ENCODE measurements around the gene EBF4. TPM values are rescaled to one million over a fixed set of nuclear protein-coding genes. Genes with fewer than 3 reads are reported as not detected.

The EBF4 gene
- total and polyA plus RNA-seq, 10 of the 15 experiments (the other 5 are each of a cell fraction or from before 2014, with no cell fraction given), result 0.13 TPM; not detected in 9

DNA sequence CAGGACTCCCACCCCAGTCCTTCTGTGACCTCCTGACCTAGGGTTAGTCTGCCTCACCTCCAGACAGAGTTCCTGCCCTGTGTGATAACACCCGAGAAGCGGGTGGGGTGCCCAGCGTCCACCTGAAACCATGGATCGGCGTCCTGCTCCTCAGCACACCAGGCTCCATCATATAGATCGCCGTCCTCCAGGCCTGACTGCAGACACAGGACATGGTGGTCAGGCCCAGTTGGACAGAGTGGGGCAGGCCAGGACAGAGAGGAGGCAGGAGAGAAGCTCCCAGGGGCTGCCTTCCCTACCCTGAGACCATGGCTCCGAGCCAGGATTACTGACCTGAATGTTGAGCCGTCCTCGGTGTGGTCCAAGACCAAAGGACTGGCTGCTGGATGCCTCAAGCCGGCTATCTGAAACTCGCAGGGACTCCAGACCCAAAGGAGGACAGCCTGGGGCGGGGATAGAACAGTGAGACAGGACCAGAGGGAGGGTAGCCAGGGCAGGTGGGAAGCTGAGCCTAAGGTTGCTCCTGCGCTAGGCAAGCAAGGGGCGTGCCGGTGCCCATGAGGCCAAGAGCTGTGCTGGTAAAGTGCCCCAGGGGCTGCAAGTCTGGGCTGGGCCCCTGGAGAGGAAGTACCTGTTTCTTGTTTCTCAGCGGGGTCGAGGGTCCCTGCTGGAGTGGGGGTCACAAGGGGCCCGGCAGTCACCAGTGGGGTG, 105.7 kb downstream of the EBF4 start (continued):
- TF ChIP-seq, protein P1, sequence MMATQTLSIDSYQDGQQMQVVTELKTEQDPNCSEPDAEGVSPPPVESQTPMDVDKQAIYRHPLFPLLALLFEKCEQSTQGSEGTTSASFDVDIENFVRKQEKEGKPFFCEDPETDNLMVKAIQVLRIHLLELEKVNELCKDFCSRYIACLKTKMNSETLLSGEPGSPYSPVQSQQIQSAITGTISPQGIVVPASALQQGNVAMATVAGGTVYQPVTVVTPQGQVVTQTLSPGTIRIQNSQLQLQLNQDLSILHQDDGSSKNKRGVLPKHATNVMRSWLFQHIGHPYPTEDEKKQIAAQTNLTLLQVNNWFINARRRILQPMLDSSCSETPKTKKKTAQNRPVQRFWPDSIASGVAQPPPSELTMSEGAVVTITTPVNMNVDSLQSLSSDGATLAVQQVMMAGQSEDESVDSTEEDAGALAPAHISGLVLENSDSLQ (IDR thresholded peaks at IDR 0.05), result no peak
- no peak for TF ChIP-seq NR2F1 (conservative IDR thresholded peaks at IDR 0.05)
- TF ChIP-seq, protein P2, sequence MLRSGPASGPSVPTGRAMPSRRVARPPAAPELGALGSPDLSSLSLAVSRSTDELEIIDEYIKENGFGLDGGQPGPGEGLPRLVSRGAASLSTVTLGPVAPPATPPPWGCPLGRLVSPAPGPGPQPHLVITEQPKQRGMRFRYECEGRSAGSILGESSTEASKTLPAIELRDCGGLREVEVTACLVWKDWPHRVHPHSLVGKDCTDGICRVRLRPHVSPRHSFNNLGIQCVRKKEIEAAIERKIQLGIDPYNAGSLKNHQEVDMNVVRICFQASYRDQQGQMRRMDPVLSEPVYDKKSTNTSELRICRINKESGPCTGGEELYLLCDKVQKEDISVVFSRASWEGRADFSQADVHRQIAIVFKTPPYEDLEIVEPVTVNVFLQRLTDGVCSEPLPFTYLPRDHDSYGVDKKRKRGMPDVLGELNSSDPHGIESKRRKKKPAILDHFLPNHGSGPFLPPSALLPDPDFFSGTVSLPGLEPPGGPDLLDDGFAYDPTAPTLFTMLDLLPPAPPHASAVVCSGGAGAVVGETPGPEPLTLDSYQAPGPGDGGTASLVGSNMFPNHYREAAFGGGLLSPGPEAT (IDR thresholded peaks at IDR 0.05; ENCODE audit: low read depth), result no peak
- TF ChIP-seq KDM1A (IDR thresholded peaks at IDR 0.05; ENCODE audit: borderline replicate concordance), result no peak

- Histone ChIP-seq H3K27me3 (replicated peaks in 1 of 2; ENCODE audit: control insufficient read depth in 2 of 2, insufficient read depth in 2 of 2, low read length in 1 of 2) (peaks cover 11 to 18% of the 10 kb centered on the region in 2 experiments), H3K79me2 (ENCODE audit: control insufficient read depth, insufficient read depth, low read length) (no peaks in the 10 kb centered on the region), H3K4me3 (no peak overlapping the region), H3K9me3 (replicated peaks; ENCODE audit: control insufficient read depth, insufficient read depth, low read length) (no peaks in the 10 kb centered on the region), H3K27ac (ENCODE audit: control insufficient read depth, insufficient read depth) (no peak overlapping the region), H3K36me3 (ENCODE audit: control insufficient read depth in 2 of 2, insufficient read depth in 2 of 2, low read length in 1 of 2) (no peaks in the 10 kb centered on the region), H3K4me2 (ENCODE audit: control insufficient read depth, insufficient read depth) (no peak overlapping the region), H4K20me1 (ENCODE audit: control insufficient read depth, insufficient read depth) (no peaks in the 10 kb centered on the region), H2AFZ (ENCODE audit: control insufficient read depth, low read depth, low read length) (no peak overlapping the region), H3K9ac (ENCODE audit: control insufficient read depth, insufficient read depth, low read length) (no peak overlapping the region), H3K4me1 (ENCODE audit: control insufficient read depth, insufficient read depth, low read length) (no peaks in the 10 kb centered on the region)
- in situ Hi-C loops (cut with MboI), result no loop called here
- TF ChIP-seq USF1 (IDR thresholded peaks at IDR 0.05; ENCODE audit: borderline replicate concordance, extremely low read length, insufficient read depth, low read depth, low read length) (no peak), STAT3 (IDR thresholded peaks at IDR 0.05; ENCODE audit: low read depth, low read length) (no peak), SMC3 (IDR thresholded peaks at IDR 0.05; ENCODE audit: borderline replicate concordance, low read length) (no peak), CBX5 (IDR thresholded peaks at IDR 0.05; ENCODE audit: low read depth) (no peak), MLLT1 (IDR thresholded peaks at IDR 0.05) (no peak), SPI1 (IDR thresholded peaks at IDR 0.05; ENCODE audit: borderline replicate concordance, insufficient read depth, low read depth, low read length) (no peak), SMARCA5 (IDR thresholded peaks at IDR 0.05) (no peak), MXI1 (IDR thresholded peaks at IDR 0.05; ENCODE audit: low read depth, low read length) (no peak), HDAC2 (IDR thresholded peaks at IDR 0.05) (no peak), POLR2AphosphoS5 (IDR thresholded peaks at IDR 0.05; ENCODE audit: low read length) (no peak), EZH2 (IDR thresholded peaks at IDR 0.05; ENCODE audit: borderline replicate concordance, control insufficient read depth, low read depth, low read length) (no peak), RB1 (IDR thresholded peaks at IDR 0.05; ENCODE audit: borderline replicate concordance) (no peak)
- TF ChIP-seq, protein P2 (IDR thresholded peaks at IDR 0.05; ENCODE audit: low read depth), result no peak
- no peak for ATAC-seq
- intact Hi-C loops (cut with micrococcal nuclease; ENCODE audit: unreplicated experiment), result no loop called here
- FAIRE-seq, result no peak
- ChIA-PET RAD21 (ENCODE audit: unreplicated experiment) (no interaction called here), POLR2A (no interaction called here), CTCF (no interaction called here), SMC1A (ENCODE audit: uncharacterized antibody, unreplicated experiment) (no interaction called here)
- no peak for DNase-seq (ENCODE audit: low read depth, low spot score)
- BruUV-seq (replicated peaks), result no TSS peak
- WGBS (ENCODE audit: insufficient coverage, insufficient replicate concordance, low lambda C conversion rate, missing lambda C conversion rate), result 15% methylated on average over 6 of the region's 6 CpGs
Measured at GRCh38 chr20:2798814-2799213, 106.2 kb downstream of the EBF4 start.

Measured in GM12878 (cell line).